ENCODE measurements around the gene KIAA0232.
"Not testable (repeated sequence)": the region's sequence is repeated elsewhere in the genome, so short reads cannot be mapped to it uniquely, and the experiment has no call there.

The KIAA0232 gene

GRCh38 chr4:6889101-6889735 is 106.7 kb downstream of the KIAA0232 start:
- DNase-seq, result no peak

GRCh38 chr4:6889736-6890324 is 107.3 kb downstream of the KIAA0232 start:
- no peak for DNase-seq

DNA sequence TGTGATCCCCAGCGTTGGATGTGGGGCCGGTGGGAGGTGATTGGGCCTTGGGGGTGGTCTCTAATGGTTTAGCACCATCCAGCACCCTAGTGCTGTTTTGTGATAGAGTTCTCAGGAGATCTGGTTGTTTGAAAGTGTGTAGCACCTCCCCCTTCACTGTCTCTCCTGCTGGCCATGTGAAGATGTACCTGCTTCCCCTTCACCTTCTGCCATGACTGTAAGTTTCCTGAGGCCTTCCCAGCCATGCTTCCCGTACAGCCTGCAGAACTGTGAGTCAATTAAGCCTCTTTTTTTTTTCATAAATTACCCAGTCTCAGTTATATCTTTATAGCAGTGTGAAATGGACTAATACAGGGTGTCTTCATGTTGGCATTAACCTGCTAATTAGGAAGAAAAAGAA is 107.8 kb downstream of the KIAA0232 start:
- no peak for DNase-seq

- not testable (repeated sequence) for DNase-seq
These were observed 108.4 kb downstream of the KIAA0232 start for GRCh38 chr4:6890971-6891370.

GRCh38 chr4:6891436-6892170 is 109.1 kb downstream of the KIAA0232 start:
- no peak for DNase-seq

GRCh38 chr4:6892190-6892908 is 109.8 kb downstream of the KIAA0232 start:
- peak; percentile 39 to 50 for DNase-seq

- no peak for DNase-seq
These were observed 110.3 kb downstream of the KIAA0232 start for GRCh38 chr4:6892909-6893202.

DNA sequence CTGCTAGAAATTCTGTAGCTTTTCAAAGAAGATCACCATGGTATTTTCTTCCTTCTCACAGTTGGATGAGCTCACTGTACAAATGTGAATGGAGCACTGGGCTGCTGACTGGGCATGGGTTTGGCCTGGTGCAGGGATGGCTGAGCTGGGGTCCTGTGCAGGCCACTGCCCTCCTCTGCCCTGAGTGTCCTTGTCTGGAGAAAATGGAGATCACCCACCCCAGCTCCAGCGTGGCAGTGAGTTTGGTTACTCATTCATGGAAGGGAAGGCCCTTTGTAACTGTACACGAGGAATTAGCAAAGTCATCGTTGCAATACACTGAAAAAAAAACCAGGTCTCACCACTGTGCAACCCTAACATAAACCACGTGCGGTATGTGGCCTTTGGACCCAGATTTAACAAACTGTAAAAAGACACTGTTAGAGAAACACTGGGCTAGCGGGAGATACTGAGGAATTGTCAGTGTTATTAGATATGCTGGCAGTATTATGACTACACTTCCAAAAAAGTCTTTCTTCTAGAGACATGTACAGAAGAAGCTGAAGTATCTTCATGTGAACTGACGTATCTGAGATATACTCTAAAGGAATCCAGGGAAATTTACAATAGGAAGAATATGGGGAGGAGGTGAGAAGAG is 111.0 kb downstream of the KIAA0232 start:
- no peak for DNase-seq

DNA sequence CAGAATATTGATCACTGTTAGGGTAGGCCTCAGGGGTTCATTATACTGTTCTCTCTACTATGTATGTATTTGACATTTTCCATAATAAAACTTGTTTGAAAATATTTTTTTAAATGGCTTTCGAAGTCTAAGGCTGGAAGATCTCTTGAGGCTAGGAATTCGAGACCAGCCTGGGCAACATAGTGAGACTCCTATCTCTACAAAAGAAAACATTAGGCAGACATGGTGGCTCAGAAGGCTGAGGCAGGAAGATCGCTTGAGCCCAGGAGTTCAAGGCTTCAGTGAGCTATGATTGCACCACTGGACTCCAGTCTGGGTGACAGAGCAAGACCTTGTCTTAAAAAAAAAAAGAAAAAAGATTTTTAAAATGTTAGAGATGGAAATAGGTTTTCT is 111.6 kb downstream of the KIAA0232 start:
- no peak for DNase-seq

DNA sequence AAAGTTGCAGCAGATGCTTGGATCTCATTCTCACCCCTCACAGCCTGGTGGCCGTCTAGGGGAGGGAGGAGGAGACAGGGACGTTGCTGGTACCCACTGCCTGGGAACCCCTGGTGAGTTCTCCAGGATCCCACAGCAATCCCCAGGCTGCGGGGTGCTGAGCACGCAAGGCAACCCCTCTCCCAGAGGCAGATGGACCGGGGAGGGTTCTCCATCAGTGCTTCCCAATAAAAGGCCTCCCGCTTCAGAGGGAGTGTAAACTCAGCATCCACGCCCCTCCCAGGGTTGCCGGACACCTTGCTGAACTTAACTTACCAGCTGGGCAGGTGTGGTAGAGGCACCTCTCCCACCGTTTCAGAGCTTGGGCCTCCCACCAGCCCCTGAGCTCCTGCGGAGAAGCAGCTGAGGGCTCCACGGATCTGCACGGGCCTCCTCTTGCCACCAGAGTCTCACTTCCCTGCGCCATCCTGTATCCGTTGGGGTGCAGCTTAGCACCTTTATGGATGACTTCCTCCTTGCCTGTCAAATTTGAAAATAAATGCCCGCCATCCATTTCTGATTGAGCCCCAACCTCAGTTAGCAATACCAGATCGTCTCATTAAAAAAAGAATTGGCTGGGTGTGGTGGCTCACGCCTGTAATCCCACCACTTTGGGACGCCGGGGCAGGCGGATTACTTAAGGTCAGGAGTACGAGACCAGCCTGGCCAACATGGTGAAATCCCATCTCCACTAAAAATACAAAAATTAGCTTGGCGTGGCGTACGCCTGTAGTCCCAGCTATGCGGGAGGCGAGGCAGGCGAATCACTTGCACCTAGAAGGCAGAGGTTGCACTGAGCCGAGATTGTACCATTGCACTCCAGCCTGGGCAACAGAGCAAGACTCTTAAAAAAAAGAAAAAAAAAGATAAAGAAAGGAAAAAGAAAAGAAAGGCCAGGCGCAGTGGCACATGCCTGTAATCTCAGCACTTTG is 112.3 kb downstream of the KIAA0232 start:
- no peak for DNase-seq

- DNase-seq, result no peak
These were observed 113.5 kb downstream of the KIAA0232 start for GRCh38 chr4:6896035-6896434.

DNA sequence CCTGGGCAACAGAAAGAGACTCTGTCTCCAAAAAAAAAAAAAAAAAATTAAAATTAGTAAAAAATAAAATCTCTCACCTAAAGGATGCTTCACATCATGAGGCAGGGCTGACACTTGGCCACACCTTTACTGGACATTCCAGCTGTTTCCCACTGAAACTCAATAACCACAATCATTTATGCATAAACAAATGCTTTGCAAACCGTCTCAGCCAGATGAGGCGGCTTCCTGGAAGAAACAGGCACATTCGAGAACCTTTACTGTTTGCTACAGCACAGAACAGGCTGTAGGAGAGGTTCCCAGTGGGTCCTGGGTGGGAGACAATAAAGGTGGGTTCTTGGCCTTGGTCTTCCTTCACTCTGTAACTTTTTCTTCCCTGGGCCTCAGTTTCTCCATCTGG is 116.2 kb downstream of the KIAA0232 start:
- peak in 1 of 2 donors; percentile 12 for DNase-seq

- DNase-seq, result no peak
These were observed 117.8 kb downstream of the KIAA0232 start for GRCh38 chr4:6900181-6900812.

DNA sequence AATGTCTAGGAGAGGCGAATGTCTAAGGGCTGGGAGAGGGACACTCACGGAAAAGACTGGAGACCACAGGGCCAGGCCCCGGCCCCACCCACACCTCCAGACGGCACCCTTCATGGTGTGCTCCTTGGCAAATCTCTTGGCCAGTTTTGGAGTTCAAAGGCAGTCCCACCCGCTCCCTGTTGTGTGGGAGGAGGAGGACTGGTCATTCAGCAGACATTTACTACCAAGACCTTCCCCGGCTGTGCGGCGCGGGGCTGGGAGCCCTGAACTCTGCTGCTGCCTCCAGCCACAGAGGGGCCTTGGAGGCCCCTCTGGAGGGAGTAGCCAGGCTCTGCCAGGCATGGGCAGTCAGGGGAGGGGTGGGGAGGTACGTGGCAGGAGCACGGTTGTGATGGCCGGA is 118.4 kb downstream of the KIAA0232 start:
- DNase-seq, result no peak

DNA sequence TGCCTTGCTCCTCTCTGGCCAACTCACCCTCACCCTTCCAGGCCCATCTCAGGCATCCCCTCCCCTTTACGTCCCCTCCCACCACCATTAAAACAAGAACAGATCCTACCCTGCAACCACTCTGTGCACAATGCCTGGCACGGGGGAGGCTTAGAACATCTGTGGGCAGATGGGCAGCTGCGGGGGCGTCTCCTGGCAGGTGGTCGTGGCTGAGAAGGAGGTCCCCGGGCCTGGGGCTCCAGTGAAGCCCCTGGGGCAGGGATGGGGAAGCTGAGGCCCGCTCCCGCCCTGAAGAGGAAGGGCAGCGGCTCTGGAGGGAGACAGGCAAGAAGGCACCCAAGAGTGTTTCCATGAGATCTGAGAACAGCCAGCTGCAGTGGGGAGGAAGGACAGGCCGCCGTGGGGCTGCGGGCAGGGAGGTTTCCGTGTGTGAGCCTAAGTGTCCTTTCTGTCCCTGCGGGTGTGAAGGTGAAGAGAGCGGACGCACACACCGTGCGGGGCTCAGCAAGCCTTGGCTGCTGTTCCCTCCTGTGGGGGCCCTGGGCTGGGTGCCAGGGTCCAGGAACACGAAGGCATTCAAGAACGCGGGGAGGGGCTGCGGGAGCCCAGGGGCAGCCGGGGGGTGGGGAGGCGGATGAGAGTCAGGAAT is 119.3 kb downstream of the KIAA0232 start:
- DNase-seq, result no peak

GRCh38 chr4:6902318-6903042 is 120.0 kb downstream of the KIAA0232 start:
- no peak for DNase-seq

DNA sequence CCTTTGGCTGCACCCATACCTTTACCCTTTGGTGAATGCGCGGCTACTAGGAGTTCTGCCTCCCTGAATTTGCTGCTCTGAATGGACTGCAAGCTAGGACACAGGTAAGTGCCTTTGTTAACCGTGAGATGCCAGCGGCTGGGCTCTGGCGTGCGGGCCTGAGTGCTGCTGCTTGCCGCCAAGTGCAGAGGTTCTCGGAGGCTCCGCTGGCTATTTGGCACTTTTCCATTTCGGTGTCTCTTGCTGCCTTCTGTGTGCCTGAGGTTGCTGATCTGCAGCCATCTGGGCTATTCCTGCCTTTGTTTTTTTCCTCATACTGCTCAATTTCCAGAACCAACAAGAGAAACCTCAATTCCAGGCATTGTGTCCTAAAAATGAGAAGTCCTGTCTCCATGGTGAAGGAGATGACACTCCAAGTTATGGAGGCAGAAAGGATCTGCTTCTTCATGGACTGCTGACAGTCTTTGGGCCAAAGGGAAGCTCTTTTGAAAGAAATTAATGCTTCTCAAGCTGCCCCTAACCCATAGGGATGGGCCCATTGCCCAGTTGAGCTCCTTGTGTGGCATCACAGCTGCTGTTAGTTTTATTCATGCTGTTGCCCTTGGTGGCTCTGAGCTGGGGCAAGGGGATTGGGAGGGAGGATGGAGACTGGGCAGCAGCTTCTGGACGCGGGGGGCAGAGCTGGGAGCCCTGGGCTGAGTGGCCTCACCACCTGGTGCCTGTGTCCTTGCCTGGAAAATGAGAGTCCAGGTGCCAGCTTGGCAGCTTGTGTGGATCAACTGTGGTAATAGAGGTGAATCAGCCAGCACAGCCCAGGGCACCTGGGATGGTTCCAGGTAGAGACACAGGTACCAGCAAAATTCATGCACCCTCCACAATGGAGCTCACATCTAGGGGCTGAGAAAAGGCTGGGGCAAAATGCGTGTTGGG is 123.3 kb downstream of the KIAA0232 start:
- DNase-seq, result no peak

- DNase-seq, result not testable (repeated sequence)
These were observed 124.0 kb downstream of the KIAA0232 start for GRCh38 chr4:6906486-6906885.

DNA sequence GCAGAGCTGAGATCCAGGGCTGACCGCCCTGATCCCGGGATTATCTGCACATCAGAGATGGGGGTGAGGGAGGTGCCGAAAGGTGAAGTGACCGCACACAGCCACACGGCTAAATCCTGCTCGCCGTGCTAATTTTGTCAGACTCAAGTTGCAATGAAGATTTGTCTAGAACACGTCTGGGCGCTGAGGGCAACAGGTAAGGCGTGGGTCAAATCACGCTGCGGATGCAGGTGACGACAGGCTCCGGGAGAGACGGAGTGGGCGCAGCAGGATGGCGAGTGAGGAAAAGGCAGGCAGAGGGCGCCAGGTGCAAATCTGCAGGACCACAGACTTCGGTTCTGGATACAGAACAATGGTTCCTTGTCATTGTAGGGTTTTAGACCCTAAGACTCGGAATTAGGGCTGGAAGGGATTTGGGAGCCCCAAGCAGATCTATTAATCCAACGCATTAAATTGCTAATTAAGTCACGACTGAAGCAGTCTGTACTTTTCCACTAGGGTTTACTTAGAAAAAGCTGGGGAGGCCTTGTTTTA is 125.2 kb downstream of the KIAA0232 start:
- peak in 1 of 2 donors; percentile 23 for DNase-seq
